ENCODE data around the gene ZNG1A.
"Not testable (repeated sequence)": the region's sequence is repeated elsewhere in the genome, so short reads cannot be mapped to it uniquely, and the experiment has no call there.

The ZNG1A gene

DNA sequence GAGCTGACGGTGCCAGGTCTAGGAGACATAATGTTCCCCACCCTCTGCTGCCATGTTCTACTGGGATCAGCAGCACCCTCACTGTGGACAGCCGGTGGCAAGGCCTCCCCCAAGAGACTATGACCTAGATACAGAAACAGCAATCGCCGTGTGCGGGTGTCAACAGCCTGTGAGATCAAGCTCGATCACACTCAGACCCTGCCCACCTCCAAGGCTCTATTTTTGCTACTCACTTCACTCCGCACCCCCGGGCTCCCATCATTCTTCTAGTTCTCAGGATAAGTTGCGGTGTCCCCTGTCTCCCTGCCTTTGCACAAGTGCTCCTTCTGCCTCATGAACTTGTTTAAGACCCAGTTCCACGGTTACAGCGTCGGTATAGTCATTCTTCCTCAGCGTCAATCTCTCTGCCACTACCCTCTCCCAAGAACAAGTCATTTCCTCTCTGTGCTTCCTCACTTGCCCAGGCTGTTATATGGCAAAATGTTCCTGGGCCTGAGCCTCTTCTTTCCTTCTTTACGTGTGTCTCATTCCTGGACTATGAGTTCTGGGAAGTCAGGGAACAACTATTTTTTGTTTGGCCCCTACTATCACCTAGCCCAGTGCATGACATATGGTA, 30.4 kb upstream of the ZNG1A start:
- TF ChIP-seq, protein P1, sequence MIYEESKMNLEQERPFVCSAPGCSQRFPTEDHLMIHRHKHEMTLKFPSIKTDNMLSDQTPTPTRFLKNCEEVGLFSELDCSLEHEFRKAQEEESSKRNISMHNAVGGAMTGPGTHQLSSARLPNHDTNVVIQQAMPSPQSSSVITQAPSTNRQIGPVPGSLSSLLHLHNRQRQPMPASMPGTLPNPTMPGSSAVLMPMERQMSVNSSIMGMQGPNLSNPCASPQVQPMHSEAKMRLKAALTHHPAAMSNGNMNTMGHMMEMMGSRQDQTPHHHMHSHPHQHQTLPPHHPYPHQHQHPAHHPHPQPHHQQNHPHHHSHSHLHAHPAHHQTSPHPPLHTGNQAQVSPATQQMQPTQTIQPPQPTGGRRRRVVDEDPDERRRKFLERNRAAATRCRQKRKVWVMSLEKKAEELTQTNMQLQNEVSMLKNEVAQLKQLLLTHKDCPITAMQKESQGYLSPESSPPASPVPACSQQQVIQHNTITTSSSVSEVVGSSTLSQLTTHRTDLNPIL (CRISPR knock-in tag; IDR thresholded peaks at IDR 0.05; ENCODE audit: low read depth): no peak
- no peak for ATAC-seq

DNA sequence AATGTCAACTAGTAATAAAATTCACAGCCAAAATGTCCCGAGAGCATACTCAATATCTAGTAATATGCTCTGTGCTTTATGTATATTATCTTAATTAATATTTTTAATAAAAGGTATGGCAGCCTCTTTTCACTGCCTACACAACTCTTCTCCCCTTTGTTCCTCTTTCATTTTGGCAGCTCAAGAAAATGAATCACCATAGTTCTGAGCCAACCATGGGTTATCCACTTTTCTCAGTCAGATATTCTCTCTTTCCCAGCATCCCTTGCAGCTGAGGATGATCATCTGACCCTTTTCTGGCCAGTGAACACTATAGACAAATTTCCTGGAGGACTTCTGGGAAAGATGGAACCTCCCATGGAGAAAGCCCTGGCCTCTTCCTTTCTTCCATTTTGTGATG, 27.6 kb upstream of the ZNG1A start:
- TF ChIP-seq ZNF565 (CRISPR knock-in tag; conservative IDR thresholded peaks at IDR 0.05; ENCODE audit: low read depth): no peak
- TF ChIP-seq GLIS3 (CRISPR knock-in tag; IDR thresholded peaks at IDR 0.05): no peak
- TF ChIP-seq, protein P2, sequence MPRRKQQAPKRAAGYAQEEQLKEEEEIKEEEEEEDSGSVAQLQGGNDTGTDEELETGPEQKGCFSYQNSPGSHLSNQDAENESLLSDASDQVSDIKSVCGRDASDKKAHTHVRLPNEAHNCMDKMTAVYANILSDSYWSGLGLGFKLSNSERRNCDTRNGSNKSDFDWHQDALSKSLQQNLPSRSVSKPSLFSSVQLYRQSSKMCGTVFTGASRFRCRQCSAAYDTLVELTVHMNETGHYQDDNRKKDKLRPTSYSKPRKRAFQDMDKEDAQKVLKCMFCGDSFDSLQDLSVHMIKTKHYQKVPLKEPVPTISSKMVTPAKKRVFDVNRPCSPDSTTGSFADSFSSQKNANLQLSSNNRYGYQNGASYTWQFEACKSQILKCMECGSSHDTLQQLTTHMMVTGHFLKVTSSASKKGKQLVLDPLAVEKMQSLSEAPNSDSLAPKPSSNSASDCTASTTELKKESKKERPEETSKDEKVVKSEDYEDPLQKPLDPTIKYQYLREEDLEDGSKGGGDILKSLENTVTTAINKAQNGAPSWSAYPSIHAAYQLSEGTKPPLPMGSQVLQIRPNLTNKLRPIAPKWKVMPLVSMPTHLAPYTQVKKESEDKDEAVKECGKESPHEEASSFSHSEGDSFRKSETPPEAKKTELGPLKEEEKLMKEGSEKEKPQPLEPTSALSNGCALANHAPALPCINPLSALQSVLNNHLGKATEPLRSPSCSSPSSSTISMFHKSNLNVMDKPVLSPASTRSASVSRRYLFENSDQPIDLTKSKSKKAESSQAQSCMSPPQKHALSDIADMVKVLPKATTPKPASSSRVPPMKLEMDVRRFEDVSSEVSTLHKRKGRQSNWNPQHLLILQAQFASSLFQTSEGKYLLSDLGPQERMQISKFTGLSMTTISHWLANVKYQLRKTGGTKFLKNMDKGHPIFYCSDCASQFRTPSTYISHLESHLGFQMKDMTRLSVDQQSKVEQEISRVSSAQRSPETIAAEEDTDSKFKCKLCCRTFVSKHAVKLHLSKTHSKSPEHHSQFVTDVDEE (CRISPR knock-in tag; IDR thresholded peaks at IDR 0.05): no peak
- no peak for TF ChIP-seq TOX (CRISPR knock-in tag; IDR thresholded peaks at IDR 0.05; ENCODE audit: borderline replicate concordance)
- no peak for ATAC-seq

DNA sequence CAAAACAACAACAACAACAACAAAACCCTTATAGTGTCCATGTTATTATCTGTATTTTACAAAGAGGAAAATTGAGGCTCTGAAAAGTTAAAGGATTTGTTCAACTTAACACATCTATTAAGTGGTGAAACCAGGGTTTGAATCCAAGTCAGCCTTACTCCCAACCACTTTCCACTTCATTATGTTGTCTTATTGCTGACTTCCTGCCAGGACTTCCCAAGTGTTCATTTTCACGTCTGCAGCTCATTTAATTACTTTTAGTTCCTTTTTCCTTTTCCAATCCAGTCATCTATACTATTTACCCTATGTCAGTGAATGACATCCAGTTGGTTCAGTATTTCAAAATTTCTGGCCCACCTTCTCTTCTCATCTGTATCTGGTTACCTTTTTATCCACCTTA, 20.7 kb upstream of the ZNG1A start:
- not testable (repeated sequence) for ATAC-seq

DNA sequence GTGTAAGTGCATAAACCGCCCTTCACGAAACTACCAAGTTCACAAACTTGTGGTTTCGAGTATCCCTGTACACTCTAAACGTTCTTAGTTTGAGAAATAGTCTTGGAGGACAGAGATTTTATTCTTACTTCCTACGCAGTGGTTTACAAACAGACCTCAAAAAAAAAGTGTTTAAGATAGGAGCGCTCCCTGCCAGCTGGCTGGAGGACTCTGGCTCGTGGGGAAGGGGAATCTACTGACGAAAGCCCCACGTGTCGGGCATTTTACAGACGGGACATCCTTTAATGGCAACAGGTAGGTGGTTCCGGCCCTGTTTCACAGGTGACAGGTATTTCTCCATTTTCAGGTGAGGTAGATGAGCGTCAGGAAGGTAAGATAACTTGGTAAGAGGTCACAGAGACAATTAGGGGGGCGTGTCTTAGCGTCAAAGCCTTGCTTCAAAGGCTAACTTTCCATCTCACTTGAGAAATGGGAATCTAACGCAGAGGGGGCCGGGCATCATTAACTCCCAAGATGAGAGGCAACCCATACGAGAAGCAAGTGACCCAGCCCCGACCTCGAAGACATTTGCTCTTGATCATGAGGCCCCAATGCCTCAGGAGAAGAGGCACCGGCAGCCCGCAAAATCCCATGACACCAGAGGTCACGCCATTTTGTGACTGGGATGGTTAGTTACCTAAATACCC, 573 bp downstream of the ZNG1A start:
- not testable (repeated sequence) for ATAC-seq

DNA sequence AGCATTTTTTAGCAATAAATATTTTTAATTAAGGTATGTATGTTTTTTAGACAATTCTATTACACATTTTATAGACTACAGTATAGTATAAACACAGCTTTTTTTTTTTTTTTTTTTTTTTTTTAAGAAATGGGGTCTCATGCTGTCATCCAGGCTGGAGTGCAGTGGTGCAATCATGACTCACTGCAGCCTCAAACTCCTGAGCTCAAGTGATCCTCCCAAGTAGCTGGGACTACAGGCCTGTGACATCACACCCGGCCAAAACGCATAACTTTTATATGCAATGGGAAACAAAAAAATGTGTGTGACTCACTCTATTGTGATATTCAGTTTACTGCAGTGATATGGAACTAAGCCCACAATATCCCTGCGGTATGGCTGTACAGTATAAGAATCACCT, 9.1 kb downstream of the ZNG1A start:
- ATAC-seq: not testable (repeated sequence)

DNA sequence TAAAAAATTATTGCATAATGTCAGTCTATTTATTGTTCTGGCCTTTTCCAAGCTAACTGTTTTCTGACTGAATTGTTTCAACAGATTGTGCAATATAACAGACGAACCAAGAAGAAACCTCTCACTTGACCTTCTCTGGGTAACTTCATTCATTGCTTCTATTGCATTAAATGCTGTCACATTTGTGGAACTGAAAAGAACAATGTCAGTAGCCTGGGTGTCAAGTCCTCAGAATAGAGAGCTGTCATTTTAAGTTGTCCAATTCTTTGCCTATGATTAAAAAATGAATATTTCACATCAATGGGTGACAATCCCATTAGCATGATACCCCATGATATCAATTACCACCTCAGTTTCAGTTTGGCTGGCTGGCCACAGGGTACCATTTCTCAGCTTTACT, 19.0 kb downstream of the ZNG1A start:
- ATAC-seq: not testable (repeated sequence)

DNA sequence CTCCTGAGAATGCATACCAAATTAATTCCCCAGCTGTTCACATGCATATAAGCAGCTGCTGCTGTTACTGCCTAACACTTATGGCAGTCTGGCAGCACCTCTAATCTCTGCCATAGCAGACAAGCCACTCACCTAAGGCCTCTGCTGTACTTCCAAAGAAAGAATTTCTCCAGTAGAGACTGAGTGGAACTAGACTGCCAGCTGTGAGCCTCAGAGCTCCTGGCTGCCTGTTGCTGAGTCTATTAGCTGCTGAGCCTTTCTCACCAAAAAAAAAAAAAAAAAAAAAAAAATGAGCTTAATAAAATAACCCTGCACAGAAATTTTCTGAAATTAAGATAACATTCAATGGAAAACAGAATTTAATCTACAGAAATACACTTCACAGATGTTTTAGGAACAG, 27.7 kb downstream of the ZNG1A start:
- not testable (repeated sequence) for ATAC-seq

DNA sequence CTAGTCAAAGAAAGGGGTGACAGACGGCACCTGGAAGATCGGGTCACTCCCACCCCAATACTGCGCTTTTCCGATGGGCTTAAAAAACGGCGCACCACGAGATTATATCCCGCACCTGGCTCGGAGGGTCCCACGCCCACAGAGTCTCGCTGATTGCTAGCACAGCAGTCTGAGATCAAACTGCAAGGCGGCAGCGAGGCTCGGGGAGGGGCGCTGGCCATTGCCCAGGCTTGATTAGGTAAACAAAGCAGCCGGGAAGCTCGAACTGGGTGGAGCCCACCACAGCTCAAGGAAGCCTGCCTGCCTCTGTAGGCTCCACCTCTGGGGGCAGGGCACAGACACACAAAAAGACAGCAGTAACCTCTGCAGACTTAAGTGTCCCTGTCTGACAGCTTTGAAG, 39.0 kb downstream of the ZNG1A start:
- not testable (repeated sequence) for ATAC-seq

DNA sequence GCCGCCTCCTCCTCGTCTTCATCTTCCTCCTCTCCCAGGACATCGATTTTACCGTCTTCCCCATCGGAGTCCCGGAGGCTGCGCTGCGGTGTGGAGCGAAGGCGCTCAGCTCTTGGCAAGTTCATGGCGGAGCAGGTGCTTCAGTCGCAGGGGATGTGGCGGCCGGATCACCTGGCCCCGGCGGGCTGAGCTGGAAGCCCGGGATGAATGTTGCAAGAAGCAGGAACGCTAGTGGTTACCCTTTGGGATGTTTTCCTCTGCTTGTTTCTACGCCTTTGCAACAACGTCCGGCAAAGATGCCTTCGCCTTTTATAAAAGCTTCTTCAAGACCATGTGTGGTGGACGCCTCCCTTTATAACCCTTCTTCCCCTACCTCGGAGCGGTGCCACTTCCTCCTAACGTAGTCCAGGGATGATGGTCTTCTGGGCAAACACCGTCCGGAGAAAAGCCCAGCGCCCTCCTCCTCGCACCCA, 60.8 kb downstream of the ZNG1A start, which contains the start of gene FOXD4:
TSS of gene FOXD4 (minus strand) at position 423 of the 473 bp plus-strand sequence. CDS start at position 125, 298 bp downstream.
- not testable (repeated sequence) for ATAC-seq

DNA sequence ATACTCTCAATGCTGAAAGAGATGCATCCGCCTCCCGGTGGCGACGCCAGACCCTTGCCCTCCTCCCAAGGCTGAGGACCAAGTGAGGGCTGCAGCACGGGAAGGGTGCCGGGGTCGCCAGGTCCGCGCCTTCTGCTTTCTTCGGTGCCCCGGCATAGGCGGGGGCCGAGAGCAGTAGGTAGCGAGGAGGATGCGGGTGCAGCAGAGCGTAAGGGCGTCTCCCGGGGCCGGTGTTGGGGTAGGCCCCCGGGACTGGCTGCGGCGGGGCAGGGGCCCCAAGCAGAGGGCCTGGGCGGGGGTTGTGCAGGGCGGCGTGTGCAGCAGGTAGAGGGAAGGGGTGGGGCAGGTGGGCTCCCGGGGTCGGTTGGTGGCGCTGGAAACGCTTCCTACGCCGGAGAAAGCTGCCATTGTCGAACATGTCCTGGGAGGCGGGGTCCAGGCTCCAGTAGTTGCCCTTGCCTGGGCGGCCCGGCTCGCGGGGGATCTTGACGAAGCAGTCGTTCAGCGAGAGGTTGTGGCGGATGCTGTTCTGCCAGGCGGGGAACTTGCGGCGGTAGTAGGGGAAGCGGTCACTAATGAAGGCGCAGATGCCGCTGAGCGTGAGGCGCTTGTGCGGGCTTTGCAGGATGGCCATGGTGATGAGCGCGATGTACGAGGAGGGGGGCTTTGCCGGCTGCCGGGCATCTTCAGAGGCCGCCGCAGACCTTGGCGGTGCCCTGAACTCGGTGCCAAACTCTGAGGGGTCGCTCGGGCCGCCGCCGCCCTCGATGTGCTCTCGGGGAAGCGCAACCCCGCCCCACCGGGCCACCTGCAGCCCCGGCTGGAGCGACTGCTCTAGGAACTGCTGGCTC, 61.5 kb downstream of the ZNG1A start:
- not testable (repeated sequence) for ATAC-seq

DNA sequence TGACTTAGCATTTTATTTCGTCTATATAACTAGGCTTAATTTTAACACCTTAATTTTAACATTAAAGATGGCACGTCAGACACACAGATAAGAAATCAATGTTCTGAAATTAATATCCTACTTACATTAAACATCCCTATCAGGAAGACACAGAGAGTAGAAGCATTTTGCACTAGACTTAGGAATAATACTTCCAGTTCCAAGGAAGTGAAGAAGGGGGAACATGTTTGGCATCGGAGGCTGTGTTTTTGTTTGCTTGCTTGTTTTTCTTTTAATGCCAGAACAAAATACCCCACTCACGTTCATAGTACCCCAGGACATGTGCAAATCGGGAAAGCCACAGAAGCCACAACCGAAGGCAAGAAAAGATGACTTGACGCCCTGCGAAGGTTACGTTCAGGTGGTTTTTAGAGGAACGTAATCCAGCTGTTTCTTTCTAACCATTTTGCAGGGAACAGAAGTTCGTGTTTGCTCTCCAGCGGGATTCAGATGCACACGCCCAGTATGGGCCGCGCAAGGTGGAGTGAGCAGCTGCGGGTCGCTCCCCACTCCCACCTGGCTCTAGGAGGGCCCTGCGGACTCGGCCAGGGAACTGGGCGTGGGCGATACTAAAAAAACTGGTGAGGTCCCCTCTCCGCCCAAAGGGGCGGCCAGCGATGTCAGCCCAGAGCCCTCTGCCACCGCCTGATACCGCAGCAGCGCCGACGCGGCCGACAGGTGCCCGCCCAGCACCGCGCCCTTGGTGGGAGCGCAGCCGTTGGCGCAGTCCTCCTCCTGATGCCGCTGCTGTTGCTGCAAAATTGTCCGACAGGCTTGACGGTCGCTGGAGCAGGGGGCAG, 62.4 kb downstream of the ZNG1A start:
- ATAC-seq: not testable (repeated sequence)

DNA sequence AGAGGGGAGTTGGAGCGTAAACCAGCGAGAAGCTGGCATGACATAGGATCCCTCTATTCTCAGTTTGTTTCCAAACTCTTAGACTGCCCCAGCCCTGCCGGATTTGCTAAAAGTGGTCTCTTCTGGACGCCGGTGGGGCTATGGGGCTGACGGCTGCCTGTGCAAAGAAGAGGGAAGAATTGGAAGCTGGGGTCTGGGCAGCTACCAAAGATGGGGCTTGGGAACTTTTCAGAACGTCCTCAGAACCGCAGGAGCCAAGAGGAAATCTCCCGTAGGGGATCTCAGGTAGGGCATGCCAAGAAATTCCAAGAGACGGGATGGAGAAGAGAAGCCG, 63.8 kb downstream of the ZNG1A start:
- ATAC-seq: peak; percentile 23; the same call in 2 of the 3 replicates

DNA sequence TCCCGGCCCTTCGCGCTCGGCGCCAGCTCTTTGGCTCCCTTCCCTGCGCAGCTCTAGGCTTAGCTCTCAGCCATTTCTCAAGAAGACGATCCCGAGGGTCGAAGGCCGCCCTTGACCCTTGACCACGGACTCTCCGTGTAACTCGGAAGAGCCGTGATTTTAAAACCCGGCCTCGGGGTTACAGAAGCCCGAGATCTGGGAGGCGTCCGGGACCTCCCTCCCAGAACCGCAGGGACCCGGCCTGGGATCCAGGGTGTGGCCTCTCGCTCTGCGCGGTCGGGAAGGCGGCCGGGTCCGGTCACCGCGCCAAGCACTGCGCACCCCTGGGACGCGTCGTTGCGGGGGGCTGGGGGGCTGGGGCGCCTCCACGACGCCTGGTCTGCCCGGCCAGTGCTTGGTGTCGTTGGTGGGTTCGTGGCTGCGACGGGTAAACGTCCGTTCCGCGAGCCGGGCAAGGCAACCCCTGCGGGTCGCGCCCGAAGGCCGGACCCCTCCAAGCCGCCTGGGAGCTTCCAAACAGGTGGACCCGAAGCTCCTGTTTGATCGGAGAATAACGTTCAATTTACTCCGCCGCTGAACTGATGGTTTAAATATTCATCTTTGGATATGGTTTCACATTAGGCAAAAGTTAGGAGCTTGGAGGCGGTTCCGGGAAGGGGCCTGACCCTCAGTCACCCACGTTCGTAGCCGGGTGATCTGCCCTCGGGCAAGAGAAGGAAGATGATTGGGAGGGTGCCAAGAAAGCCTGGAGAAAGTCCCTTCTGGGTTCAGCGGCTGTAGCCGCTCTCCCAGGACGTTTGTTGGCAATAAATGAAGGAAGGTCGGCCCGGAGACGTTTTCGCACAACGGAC, 64.4 kb downstream of the ZNG1A start:
- peak; percentile 41 for ATAC-seq

DNA sequence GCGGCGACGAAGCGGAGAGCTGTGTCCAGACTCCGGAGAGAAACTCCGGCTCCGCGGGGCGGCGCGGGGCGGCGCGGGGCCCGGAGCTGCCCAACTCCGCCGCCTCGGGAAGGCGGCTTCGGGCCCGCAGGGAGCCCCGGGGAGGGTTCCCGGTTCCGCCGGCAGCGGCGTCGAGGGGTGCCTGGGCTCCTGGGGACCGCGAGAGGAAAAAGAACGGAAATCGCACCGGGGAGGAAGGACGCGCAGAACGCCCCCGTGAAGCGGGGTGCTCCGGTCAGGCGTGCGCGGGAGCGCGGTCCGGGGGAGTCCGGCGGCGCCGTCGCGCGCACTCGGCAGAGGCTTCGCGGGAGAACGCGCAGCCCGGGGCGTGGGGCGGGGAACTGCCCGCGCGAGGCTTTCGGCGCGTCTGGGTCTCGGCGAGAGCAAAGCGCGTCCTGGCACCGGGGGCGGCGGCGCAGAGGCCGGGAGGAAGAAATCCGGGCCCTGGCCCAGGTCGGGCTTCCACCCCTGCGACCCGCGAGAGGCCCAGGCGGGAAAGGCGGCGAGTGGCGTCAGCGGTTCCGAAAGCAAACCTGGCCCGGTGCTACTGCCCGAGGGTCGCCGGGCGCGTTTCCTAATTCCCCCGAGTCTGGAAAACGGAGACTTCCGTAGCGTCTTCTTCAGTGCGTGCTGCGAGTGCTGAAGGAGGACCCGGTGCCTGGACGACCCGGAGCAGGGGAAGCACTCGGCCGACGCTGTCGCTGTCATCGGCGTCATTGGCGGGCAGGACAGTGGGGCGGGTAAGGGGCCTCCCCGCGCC, 65.2 kb downstream of the ZNG1A start:
- ATAC-seq: peak; percentile 44
